Stimulated activated CD8-positive, alpha-beta memory T cell treated with anti-CD3 and anti-CD28 coated beads, Interleukin-12 subunit alpha, Interleukin-12 subunit beta, amount 100 ng/mL, for 24 hours (primary cell): ENCODE measurements around the gene ARHGEF33.

ENCODE experiments used
- DNase-seq: peaks from one replicate; pipeline ENCODE4 v3.0.0-alpha.2; 2020; ENCODE audit errors: extremely low read depth

ARHGEF33 gene

GRCh38 chr2:38889575-38889974 is at the start of gene ARHGEF33:
Gene ARHGEF33, plus strand, starts transcription at chr2:38889875. Its CDS starts 29,573 bp downstream, at chr2:38919448.
- no peak for DNase-seq

GRCh38 chr2:38850045-38850444 is 39.6 kb upstream of the ARHGEF33 start:
- DNase-seq = no peak

GRCh38 chr2:38856165-38856564 is 33.5 kb upstream of the ARHGEF33 start:
- DNase-seq = no peak

- no peak for DNase-seq
Measured at GRCh38 chr2:38862476-38862875, 27.2 kb upstream of the ARHGEF33 start.

GRCh38 chr2:38863061-38863695 is 26.5 kb upstream of the ARHGEF33 start:
- no peak for DNase-seq

- no peak for DNase-seq
Measured at GRCh38 chr2:38866773-38867443, 22.8 kb upstream of the ARHGEF33 start.

GRCh38 chr2:38871432-38871831 is 18.2 kb upstream of the ARHGEF33 start:
- DNase-seq = no peak

- no peak for DNase-seq
Measured at GRCh38 chr2:38873763-38874162, 15.9 kb upstream of the ARHGEF33 start.

- no peak for DNase-seq
Measured at GRCh38 chr2:38875227-38875575, 14.5 kb upstream of the ARHGEF33 start.

GRCh38 chr2:38875576-38876367 is 13.9 kb upstream of the ARHGEF33 start, which contains the start of the genes DHX57 and MORN2:
Gene DHX57, minus strand, starts transcription at chr2:38875934. Its CDS starts 7,529 bp downstream, at chr2:38868405.
Gene MORN2, plus strand, starts transcription at chr2:38875976.
- DNase-seq = peak; percentile 58

- no peak for DNase-seq
Measured at GRCh38 chr2:38876407-38876806, 13.3 kb upstream of the ARHGEF33 start.

GRCh38 chr2:38886063-38886462 is 3.6 kb upstream of the ARHGEF33 start:
- no peak for DNase-seq

GRCh38 chr2:38887347-38887746 is 2.3 kb upstream of the ARHGEF33 start:
- DNase-seq = no peak

- no peak for DNase-seq
Measured at GRCh38 chr2:38887902-38888554, 1.6 kb upstream of the ARHGEF33 start.

- no peak for DNase-seq
Measured at GRCh38 chr2:38889045-38889444, 630 bp upstream of the ARHGEF33 start.

GRCh38 chr2:38892819-38893218 is 3.1 kb downstream of the ARHGEF33 start:
- no peak for DNase-seq

- no peak for DNase-seq
Measured at GRCh38 chr2:38898256-38898655, 8.6 kb downstream of the ARHGEF33 start.

GRCh38 chr2:38900726-38901125 is 11.1 kb downstream of the ARHGEF33 start:
- DNase-seq = no peak

- DNase-seq = no peak
Measured at GRCh38 chr2:38905251-38905650, 15.6 kb downstream of the ARHGEF33 start.

GRCh38 chr2:38907242-38907641 is 17.6 kb downstream of the ARHGEF33 start:
- no peak for DNase-seq

GRCh38 chr2:38907743-38908562 is 18.3 kb downstream of the ARHGEF33 start:
- DNase-seq = no peak
